PC-3 (cell line): ENCODE measurements around the gene GNB1. TPM values are rescaled to one million over a fixed set of nuclear protein-coding genes. Genes with fewer than 3 reads are reported as not detected.

Source experiments
- ATAC-seq: fragments of 200-7000 bp; cut with Tn5 transposase; 2 replicates; pipeline ENCODE4 v1.9.1; 2020; ENCODE audit warnings: mild to moderate bottlenecking, moderate library complexity
- BruUV-seq: library from RNA; stranded (reverse); fragments of 400-500 nt; replicated peaks from 2 replicates; lab custom pipeline; 2021; lab: Mats Ljungman, UMichigan
- CTCF ChIA-PET: fragments of 300-600 bp; sonication (Branson Sonifier 250); formaldehyde crosslinking; loops from one replicate; lab custom pipeline; 2022; ENCODE audit warnings: antibody characterized with exemption; lab: Charles Lee
- POLR2A ChIA-PET: fragments of 300-600 bp; sonication (Branson Sonifier 250); formaldehyde crosslinking; loops from one replicate; lab custom pipeline; 2022; ENCODE audit warnings: antibody characterized with exemption; ENCODE audit not compliant: unreplicated experiment; lab: Charles Lee
- DNase-seq: peaks from one replicate; pipeline ENCODE4 v3.0.0-alpha.2; 2015
- H2AFZ ChIP-seq: fragments of 300-600 bp; sonication (generic); 2 replicates; pipeline ENCODE4 v1.6.0; 2016; ENCODE audit warnings: antibody characterized with exemption, low read length
- H3F3A ChIP-seq: fragments of 300-600 bp; sonication (generic); one replicate; pipeline ENCODE4 v1.6.0; 2017; ENCODE audit warnings: antibody characterized with exemption, low read length, control low read depth, mild to moderate bottlenecking; ENCODE audit not compliant: unreplicated experiment
- H3K27ac ChIP-seq: fragments of 300-600 bp; sonication (generic); 2 replicates; pipeline ENCODE4 v1.5.1; 2016; ENCODE audit warnings: mild to moderate bottlenecking, low read length
- H3K27me3 ChIP-seq: fragments of 300-600 bp; sonication (generic); 2 replicates; pipeline ENCODE4 v1.6.1; 2016; ENCODE audit warnings: low read length, mixed read lengths
- H3K36me3 ChIP-seq: fragments of 300-600 bp; sonication (generic); 2 replicates; pipeline ENCODE4 v1.6.1; 2016; ENCODE audit warnings: low read depth, mixed run types, low read length, mixed read lengths
- H3K4me1 ChIP-seq: fragments of 300-600 bp; sonication (generic); 2 replicates; pipeline ENCODE4 v1.5.1; 2016; ENCODE audit warnings: low read length; ENCODE audit not compliant: insufficient read depth
- H3K4me2 ChIP-seq: fragments of 300-600 bp; sonication (generic); 2 replicates; pipeline ENCODE4 v1.6.0; 2016; ENCODE audit warnings: low read length
- H3K4me3 ChIP-seq: fragments of 300-600 bp; sonication (generic); 2 replicates; pipeline ENCODE4 v1.5.1; 2016; ENCODE audit warnings: mild to moderate bottlenecking, low read length, mixed read lengths
- H3K79me2 ChIP-seq: fragments of 300-600 bp; sonication (generic); 2 replicates; pipeline ENCODE4 v1.6.1; 2017; ENCODE audit warnings: low read length, mixed read lengths
- H3K9ac ChIP-seq: fragments of 300-600 bp; sonication (generic); 2 replicates; pipeline ENCODE4 v1.6.0; 2016; ENCODE audit warnings: mild to moderate bottlenecking, low read length
- H3K9me2 ChIP-seq: fragments of 300-600 bp; sonication (generic); replicated peaks from 2 replicates; pipeline ENCODE4 v1.6.1; 2016; ENCODE audit warnings: mixed run types, low read length, mixed read lengths
- H3K9me3 ChIP-seq: fragments of 300-600 bp; sonication (generic); 2 replicates; pipeline ENCODE4 v1.6.1; 2016; ENCODE audit warnings: low read length, mixed read lengths
- H4K20me1 ChIP-seq: fragments of 300-600 bp; sonication (generic); 2 replicates; pipeline ENCODE4 v1.6.1; 2016; ENCODE audit warnings: low read length, mixed read lengths
- EZH2 ChIP-seq: fragments of 300-600 bp; sonication (generic); IDR thresholded peaks from one replicate; pipeline ENCODE4 v1.6.1; 2017; ENCODE audit warnings: antibody characterized with exemption, mild to moderate bottlenecking, low read length; ENCODE audit not compliant: unreplicated experiment
- EZH2phosphoT487 ChIP-seq: fragments of 300-600 bp; sonication (generic); IDR thresholded peaks from 2 replicates; pipeline ENCODE4 v1.6.1; 2018; ENCODE audit warnings: mild to moderate bottlenecking, antibody characterized with exemption, low read length, borderline replicate concordance
- intact Hi-C: fragments of 100-400 bp; cut with micrococcal nuclease; formaldehyde crosslinking; loops from 2 replicates; pipeline ENCODE4 v1.9.0; 2023
- total RNA-seq: library from RNA; depleted of rRNA; stranded (reverse); fragments of >200 nt; gene quantifications from 2 replicates; pipeline ENCODE4 v1.2.3, GENCODE V29; 2014
- TF ChIP-seq, protein P1 (sequence below): fragments of 300-600 bp; sonication (generic); conservative IDR thresholded peaks from 2 replicates; pipeline ENCODE4 v1.5.1; 2017; ENCODE audit warnings: antibody characterized with exemption, low read depth, mild to moderate bottlenecking, low read length

GNB1 gene
- total RNA-seq, 1 experiment from 2014 or later: 125 TPM

DNA sequence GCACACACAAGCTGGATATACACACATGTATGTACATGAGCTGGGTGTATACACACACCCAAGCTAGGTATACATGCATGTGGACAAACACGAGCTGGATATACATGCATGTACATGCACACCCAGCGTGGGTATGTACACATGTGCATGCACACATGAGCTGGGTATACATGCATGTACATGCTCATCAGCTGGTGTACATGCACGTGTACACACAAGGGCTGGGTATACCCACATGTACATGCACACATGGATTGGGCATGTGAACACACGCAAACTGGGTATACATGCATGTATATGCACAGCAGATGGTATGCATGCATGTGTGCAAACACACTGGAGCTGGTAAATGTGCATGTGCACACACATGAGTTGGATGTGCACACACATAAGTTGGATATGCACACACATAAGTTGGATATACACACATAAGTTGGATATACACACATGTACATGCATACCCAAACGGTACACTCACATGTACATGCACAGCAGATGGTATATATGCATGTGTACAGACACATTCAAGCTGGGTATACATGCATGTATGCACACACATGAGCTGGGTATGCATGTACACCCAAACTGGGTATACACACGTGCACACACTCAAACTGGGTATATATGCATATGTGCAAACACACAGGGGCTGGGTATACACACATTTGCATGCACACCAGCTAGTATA is 7.5 kb upstream of the GNB1 start:
- POLR2A ChIA-PET: no interaction called here
- Histone ChIP-seq H3K4me2 (no peak overlapping the region), H3K27me3 (no peaks in the 10 kb centered on the region), H3K27ac (no peak overlapping the region), H3K79me2 (no peaks in the 10 kb centered on the region), H3K4me1 (peaks cover 14% of the 10 kb centered on the region), H3K4me3 (no peak overlapping the region), H3K9me3 (no peaks in the 10 kb centered on the region), H2AFZ (no peak overlapping the region), H3F3A (no peaks in the 10 kb centered on the region), H3K9me2 (no peaks in the 10 kb centered on the region), H3K36me3 (no peaks in the 10 kb centered on the region), H4K20me1 (no peaks in the 10 kb centered on the region), H3K9ac (no peak overlapping the region)
- ATAC-seq (no peak), DNase-seq (no peak)
- intact Hi-C loops: no loop called here
- no peak for TF ChIP-seq EZH2phosphoT487
- TF ChIP-seq EZH2: no peak
- TF ChIP-seq, protein P1, sequence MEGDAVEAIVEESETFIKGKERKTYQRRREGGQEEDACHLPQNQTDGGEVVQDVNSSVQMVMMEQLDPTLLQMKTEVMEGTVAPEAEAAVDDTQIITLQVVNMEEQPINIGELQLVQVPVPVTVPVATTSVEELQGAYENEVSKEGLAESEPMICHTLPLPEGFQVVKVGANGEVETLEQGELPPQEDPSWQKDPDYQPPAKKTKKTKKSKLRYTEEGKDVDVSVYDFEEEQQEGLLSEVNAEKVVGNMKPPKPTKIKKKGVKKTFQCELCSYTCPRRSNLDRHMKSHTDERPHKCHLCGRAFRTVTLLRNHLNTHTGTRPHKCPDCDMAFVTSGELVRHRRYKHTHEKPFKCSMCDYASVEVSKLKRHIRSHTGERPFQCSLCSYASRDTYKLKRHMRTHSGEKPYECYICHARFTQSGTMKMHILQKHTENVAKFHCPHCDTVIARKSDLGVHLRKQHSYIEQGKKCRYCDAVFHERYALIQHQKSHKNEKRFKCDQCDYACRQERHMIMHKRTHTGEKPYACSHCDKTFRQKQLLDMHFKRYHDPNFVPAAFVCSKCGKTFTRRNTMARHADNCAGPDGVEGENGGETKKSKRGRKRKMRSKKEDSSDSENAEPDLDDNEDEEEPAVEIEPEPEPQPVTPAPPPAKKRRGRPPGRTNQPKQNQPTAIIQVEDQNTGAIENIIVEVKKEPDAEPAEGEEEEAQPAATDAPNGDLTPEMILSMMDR: no peak
- no TSS peak for BruUV-seq
- CTCF ChIA-PET: interaction anchor here (0.5 to 1.9 kb wide), 3 partner anchors 8 to 40 kb away, joined by 3 to 5 read pairs (median 4); no protein-coding TSS in a partner anchor

DNA sequence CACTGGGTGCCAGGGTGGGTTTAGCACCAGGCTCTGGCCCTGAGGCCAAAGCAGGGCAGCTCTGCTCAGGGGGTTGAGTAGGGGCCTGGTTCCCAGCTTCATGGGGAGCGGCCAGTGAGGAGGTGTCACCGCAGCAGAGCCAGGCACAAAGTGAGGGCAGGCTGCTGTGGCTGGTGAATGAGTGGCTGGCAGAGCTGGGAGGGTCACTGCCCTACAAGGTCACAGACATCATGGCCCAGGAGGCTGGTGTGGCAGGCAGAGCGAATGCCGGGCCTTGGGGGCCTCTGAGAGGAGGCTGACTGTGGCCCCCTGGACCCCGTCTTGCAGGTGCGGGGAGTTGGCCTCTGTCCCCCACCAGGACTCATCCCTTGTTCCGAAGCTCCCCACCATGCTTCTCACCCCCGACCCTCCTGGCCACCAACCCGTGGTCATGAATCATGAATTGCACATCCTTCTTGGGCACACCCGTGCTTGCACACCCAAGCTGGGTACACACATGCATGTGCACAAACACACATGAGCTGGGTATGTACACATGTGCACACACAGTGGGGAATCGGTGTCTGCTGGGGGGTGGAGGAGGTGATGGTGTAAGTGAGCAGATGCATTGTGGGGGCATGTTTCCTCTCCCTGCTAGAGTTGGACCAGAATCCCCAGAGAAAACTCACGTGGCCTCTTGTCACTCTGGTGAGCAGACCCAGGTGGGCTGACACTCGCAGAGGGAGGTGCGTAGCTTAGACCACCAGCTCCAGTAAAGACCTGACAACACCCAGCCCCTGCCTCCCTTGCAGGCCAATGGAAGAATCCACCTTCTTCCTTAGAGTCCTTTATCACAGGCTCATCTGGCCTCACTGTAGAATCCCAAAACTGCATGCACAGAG is 4.8 kb upstream of the GNB1 start:
- ATAC-seq (no peak), DNase-seq (no peak)
- Histone ChIP-seq H2AFZ (no peak overlapping the region), H3K27me3 (no peaks in the 10 kb centered on the region), H3K4me2 (no peak overlapping the region), H3K9ac (no peak overlapping the region), H3K4me1 (peaks cover 26% of the 10 kb centered on the region), H3F3A (no peaks in the 10 kb centered on the region), H3K9me2 (no peaks in the 10 kb centered on the region), H3K79me2 (peaks cover 13% of the 10 kb centered on the region), H3K27ac (no peak overlapping the region), H3K36me3 (no peaks in the 10 kb centered on the region), H3K4me3 (no peak overlapping the region), H4K20me1 (no peaks in the 10 kb centered on the region), H3K9me3 (no peaks in the 10 kb centered on the region)
- no TSS peak for BruUV-seq
- intact Hi-C loops: no loop called here
- TF ChIP-seq, protein P1: no peak
- TF ChIP-seq EZH2phosphoT487 (no peak), EZH2 (no peak)
- CTCF ChIA-PET: interaction anchor here (1.3 kb wide), 1 partner anchor 10 kb away, joined by 5 read pairs; no protein-coding TSS in a partner anchor
- POLR2A ChIA-PET: no interaction called here
